ENCODE measurements around the gene ATE1.
"Not testable (repeated sequence)": the region's sequence is repeated elsewhere in the genome, so short reads cannot be mapped to it uniquely, and the experiment has no call there.

The ATE1 gene

DNA sequence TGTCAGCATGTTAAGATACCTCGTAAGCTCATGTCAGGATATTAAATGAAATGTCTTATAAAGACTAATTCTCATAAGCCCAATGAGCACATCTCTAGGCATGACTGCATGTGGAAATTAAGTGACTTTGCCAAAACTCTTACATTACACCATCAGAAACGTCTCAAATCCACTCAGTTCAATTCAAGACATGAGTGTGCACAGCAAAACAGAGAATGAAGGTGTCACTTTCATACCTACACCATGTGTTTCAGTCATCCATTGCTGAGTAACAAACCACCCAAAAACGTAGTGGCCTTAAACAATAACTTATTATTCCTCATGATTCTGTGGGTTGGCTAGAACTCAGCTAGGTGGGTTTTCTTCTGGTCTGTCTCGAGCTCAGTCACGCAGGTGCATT, 99.8 kb downstream of the ATE1 start:
- DNase-seq = no peak

DNA sequence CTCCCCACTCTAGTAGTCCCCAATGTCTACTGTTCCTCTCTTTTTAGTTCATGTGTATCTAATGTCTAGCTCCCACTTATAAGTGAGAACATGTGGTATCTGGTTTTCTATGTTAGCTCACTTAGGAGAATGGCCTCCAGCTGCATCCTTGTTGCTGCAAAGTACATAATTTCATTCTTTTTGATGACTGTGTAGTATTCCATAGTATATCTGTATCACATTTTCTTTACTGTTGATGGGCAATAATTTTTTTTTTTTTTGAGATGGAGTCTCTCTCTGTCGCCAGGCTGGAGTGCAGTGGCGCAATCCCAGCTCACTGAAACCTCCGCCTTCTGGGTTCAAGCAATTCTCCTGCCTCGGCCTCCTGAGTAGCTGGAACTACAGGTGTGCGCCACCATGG, 101.1 kb downstream of the ATE1 start:
- DNase-seq = not testable (repeated sequence)

DNA sequence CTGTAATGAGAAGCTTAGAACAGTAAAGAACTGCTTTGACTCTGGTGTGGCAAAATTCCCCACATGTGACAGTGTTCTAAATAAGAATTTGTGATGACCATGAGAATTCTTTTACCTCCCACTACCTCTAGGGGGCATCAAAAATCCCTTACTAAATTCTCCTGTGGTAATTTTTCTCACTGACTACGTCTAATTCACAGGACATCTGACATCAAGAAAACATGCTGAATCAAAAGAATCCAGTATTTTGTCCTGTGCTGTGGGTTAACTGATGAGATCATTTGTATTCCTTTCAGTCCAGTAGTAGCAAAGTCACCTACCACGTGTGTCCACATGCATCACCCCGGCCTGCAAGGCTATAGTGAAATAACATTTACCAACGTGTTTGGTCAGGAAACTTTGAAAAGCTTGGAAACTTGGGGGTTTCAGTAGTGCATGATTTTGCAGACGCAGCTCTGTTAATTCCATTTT, 103.8 kb downstream of the ATE1 start:
- no peak for DNase-seq

DNA sequence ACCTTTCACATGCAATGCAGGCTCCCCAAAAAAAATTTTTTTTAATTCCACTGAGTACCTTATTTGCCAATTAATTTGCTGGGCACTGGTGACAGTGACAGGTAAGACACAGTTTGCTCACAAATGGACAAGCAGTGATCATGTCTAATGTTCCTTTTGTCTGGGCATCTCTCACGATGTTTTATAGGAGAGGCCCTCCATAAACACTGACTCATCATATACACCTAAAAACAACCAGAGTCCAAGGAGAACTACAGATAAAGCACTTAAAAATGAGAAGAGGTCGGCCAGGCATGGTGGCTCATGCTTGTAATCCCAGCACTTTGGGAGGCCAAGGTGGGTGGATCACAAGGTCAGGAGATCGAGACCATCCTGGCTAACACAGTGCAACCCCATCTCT, 105.1 kb downstream of the ATE1 start:
- DNase-seq = no peak

DNA sequence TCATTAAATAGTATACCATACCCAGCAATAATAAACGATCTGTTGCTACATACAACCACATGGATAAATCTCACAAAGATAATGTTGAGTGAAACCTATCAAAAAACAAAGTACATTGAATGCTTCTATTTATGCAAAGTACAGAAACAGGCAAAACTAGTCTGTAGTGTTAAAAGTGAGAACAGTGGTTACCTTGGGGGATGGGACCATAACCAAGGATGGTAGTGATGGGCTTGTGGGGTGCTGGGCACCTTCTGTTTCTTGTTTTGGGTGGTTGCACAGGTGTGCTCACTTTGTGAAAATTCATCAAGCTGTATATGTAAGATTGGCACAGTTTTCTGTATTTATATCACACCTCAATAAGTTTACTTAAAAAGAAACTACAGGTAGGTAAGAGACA, 105.7 kb downstream of the ATE1 start:
- no peak for DNase-seq

DNA sequence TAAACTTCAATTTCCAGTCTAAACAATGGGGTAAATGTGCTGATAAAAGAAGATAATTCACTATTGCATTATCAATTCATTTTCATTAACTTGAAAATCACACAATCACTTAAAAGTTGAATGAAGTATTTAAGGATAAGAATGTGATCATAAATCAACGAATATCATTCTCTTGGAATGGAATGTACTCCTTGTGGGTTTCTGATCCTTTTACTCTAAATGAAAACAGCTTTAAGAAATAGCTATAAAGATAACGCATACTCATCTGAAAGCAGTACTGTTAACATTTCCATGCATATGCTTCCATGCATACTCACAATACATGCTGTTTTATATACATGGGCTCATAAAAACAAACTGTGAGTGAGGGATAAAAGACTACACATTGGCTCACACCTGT, 108.8 kb downstream of the ATE1 start:
- DNase-seq = no peak

DNA sequence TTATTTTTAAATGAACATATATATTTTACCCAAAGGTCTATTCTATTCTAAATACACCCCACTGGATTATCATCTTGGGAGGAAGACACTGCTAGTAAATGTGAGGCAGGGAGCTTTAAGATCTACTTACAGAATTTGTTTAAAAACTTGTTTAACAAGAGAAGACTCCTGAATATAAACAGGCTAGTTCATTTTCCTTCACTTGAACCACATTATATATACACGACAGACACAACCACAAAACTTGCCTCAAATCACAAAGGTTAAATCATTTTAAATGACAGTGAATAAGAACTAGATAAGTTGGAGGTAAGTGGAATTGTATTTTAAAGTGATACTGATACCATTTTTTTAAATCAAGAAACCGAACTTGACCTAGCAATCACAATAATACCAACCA, 109.2 kb downstream of the ATE1 start:
- no peak for DNase-seq

DNA sequence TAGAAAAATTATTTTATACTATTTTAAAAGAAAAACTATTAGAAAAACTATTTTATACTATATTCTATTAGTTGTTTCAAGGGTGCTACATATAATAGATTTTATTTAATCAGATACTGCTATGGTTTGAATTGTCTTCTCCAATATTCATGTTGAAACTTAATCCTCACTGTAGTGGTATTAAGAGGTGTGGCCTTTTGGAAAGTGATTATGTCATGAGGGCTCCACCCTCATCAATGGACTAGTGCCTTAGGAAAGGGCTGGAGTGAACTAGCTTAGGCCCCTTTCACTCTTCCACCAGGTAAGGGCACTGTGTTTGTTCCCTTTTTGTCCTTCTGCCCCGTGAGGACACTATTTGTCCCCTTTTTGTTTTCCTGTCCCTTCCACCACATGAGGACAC, 111.6 kb downstream of the ATE1 start:
- no peak for DNase-seq

DNA sequence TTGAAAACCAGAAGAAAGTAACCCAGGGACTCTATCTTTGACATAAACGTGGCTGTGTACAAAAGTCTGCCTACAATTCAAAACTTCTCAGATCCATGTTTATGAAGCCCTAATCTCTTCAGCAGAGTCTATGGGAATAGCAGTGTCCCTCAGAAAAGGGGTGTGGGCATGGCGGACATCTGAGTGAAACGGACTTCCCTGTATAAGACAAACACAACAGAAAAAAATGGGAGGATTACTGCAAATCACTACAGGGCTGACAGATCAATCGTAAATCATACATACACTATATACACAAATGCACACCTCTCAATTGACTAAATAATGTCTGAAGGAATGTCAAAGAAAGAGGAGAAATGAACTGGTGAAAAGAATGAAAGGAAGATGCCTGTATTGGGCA, 114.0 kb downstream of the ATE1 start:
- no peak for DNase-seq

DNA sequence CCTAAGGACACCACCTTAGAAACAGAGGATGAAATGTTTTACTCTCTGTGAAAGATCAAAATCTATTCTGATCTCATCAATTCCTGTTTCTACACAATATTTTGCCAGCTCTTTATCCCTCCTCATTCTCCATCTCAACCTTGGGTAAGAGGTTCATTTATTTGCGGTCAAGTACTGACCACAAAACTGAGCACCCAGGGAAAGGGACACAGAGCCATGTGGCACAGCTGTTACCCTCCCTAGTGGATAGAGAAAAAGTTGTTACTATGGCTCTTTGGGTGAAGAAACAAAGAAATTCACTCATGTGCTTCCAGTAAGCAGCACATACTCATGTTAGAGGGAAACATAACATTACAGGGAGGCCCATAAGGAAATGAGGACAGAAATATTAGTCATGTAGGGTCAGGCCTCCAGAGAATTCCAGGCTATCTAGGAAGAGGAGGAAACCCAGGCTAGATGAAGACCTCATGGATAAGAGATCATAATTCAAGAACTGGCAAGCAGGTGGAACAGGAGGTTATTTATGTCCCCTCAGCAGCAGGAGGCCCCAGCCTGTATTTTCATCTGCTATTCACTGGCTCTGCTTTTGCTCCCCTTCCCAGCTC, 114.5 kb downstream of the ATE1 start:
- no peak for DNase-seq

DNA sequence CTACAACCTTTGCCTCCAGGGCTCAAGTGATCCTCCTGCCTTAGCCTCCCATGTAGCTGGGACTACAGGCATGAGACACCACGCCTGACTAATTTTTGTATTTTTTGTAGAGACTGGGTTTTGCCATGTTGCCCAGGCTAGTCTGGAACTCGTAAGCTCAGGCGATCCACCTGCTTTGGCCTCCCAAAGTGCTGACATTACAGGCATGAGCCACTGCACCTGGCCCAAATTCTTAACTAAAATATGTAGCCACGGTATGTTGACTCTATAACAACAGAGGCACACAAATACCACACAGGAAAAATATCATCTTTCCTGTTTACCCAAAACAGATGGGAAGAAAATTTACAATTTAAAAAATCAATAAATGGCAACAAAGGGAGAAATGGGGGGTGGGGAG, 115.8 kb downstream of the ATE1 start:
- DNase-seq = no peak

DNA sequence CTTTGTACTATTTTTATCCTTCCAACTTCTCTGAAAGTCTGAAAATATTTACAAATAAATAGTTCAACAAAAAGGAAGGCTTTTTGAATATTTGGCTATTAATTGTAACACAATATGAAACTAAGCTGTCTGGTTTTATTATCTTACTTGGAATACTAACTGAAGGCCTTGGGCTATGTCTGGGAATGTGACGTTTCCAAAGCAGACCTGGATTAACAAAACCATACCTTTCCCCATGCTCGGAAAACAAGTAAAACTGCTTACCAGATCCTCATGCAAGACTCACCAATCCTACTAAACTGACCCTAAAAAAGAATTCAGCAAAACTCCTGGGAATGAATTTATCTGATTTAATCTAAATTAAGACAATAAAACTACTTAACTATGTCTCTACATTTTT, 116.4 kb downstream of the ATE1 start:
- no peak for DNase-seq

DNA sequence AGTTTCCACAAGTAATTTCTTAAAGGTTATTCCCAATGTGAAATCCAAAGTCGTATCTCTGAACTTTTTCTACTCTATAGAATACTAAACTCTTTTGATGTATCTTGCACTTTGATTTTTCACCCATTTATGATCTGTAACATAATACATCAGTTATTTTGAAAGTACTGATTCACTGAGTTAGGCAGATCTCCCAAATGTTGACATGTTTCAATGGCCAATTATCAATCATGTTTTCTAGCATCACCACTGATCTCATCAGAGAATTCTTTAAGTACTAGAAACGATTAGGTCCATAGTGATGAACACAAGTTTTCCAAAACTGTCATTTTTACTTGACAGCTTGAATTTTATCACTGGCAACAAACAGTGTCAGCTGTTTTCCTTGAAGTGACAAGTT, 119.0 kb downstream of the ATE1 start:
- DNase-seq = no peak

DNA sequence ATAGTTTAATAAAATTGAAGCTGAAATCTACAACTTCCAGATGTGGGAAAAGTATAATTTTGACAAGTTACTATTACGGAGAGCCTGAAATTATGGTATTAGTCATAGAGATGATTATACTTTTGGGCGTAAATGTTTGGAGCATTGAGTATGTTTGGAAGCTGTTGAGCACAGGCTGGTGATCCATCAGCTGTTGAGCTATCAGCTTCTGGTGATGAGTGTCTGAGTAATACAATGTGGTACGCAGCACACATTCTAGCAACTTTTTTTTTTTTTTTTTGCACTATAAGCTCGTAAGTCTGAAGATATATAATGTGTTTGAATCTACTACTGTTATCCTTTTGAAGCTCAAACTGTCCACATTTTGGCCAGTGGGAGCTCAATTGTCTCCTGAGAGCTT, 123.4 kb downstream of the ATE1 start:
- DNase-seq = no peak

DNA sequence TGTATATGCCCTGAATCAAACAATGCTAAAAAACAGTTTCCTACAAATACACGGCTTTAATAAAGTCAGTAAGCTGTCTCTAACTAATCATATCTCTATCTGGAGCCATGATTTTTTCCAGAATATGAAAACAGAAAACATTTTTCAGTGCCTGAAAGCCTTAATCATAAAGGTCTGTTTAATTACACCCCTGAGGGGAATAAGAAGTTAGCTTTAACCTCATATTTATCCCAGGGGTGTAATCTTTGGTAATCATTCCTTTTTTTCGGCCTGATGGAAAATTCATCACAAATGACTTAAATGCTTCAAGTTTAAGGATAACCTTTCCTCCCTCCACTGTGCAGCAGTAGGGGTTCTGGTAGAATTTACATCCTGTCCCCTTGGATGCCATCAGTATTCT, 124.2 kb downstream of the ATE1 start:
- no peak for DNase-seq

DNA sequence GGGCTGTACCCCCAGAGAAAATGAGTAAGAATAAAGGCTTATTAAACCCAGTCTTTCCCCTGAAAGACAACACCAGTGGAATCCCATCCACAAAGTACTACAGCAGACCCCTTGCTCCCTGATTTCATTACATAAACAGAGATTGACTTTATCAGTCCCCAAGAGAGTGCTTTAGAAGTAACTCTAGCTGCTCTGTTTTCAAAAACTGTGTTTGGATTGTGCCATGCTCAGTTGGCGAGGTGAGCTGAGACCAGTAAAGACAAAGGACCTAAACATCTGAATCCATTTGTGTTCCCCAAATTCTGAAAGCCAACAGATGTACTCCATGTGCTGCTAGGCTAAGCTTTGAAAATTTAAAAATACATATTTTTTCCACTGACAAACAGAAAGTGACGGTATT, 127.0 kb downstream of the ATE1 start:
- DNase-seq = no peak

DNA sequence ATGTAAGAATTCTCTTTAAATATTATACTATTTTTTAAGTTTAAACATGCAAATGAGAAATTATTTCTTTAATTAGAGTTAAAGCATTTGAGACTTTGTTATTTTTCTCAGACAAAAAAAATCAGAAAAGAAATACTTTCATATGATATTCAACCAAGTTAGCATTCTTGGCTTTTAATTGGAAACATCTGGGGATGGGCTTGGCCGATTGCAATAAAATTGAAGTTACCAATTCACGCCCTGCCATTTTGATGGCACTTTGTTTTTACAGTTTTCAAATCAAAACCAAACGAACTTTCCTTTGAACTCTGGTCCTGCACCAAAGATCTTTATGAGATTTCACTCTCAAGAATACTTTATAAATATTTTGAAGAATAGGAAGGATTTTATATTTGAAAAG, 127.7 kb downstream of the ATE1 start:
- no peak for DNase-seq

DNA sequence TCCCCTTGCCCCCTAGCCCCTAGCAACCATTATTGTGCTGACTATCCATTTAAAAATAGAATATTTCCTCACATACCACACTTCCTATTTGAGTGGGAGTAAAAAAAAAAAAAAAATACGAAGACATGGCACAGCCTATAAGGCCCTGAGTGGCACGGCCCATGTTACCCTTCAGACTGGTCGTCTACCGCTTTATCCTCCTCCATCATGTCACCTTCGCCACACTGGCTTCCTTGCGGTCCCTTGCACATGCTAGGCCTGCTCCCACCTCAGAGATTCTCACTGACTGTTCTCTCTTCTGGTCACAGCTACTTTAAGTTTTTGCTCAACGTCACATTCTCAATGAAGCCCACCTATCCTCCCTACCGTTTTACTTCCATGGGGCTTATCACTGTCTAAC, 130.3 kb downstream of the ATE1 start:
- no peak for DNase-seq

DNA sequence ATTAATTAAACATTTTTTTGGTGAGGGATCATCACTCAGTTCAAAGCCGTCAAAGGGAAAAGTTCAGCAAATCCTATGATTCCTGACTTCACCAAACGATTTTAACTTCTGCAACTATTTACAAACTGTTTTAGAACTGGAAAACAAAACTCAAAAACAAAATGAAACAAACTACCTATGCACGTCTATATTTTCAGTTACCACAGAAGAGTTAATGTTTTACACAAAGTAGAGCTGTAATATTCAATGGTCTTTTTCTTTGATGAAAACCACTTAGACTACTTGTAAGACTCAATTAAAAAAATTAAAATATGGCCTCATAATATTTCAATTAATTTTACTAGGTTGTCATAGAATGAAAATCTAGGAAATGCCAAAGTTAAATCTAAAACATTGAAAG, 131.5 kb downstream of the ATE1 start:
- no peak for DNase-seq

DNA sequence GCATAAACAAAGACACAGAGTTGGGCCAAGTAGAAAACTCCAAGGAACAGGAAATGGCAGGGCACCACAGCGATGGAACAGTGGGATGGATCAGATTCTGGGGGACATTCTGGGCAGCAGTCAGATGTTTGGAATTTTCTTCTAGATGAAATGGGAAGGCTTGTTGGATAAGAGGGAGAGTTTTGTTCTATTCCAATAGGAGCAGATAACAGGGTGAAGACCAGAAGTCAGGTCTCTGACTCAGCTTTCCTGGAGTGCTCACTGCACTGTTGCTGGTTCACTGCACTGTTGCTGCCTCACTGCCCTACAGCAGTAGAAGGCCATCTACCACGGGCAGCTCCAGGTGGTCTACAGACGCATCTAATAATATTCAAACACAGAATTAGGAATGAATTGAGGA, 135.6 kb downstream of the ATE1 start:
- DNase-seq = no peak

DNA sequence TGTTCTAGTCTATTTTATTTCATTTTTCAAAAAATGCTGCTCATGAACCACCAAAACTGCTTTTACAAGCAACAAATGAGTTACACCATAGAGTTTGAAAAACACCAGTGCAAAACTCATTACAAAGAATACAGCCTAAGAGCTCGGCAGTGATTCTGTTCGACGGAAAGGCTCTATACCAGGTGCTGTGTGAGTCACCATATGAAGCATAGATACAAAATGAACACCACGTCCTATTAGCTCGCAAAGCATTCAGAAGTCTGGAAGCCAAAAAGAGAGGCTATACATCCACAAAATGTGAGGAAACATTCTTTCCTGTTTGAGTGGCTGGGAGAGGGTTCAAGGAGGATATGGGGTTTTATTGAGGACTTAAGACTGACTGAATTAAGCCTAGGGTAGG, 136.1 kb downstream of the ATE1 start:
- DNase-seq = no peak

DNA sequence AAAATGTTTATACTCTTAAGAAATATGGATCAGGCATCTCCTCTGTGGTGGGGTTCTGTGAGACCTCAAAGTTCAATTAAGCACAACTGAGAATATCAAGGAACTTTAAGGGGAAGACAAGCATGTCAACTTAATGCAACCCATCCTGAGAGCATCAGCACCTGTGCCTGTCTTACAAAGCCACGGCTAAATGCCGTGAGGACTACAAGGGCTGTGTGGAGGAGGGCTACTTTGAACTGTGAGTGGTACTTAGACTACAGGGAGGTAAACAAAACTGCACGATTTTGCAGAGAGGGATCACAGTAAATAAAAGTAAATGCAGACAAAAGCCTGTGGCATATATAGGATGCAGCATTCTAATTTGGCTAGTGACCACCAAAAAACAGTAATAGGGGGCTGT, 139.1 kb downstream of the ATE1 start:
- DNase-seq = no peak

DNA sequence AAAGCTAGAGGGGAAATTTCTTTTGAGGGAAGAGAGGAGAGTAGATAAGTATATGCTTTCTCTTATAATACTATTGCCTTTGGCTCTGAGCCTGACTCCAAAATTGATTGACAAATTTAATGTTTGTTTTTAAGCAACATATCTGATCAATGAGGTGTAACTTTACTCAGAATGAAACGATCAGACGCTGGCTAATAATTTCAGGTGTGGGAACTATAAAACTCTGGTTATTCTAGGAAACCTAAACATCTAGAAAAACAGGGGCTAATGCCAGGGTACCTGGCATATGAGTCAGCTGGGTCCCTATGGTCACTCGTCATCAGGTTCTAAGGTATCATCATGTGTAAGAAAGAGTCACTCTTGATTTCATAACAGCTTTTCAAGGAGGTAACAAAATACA, 139.7 kb downstream of the ATE1 start:
- no peak for DNase-seq

DNA sequence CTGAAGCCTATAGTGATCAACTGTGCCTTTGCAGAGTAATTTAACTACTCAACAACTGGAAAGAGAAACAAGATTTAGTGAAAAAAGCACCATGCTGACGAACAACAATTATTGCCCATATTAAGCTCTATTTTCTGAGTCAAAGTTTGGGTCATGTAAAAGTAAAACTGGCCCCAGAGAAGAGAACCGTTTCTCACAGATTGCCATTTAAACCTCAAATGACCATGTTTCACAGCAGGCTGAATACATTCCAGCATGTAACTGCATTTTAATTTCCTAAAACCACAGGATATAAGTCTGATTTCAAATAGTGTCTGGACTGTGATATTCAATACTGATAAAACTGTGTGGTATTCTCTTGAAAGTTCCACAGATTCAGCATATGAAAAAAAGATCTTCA, 140.7 kb downstream of the ATE1 start:
- no peak for DNase-seq

DNA sequence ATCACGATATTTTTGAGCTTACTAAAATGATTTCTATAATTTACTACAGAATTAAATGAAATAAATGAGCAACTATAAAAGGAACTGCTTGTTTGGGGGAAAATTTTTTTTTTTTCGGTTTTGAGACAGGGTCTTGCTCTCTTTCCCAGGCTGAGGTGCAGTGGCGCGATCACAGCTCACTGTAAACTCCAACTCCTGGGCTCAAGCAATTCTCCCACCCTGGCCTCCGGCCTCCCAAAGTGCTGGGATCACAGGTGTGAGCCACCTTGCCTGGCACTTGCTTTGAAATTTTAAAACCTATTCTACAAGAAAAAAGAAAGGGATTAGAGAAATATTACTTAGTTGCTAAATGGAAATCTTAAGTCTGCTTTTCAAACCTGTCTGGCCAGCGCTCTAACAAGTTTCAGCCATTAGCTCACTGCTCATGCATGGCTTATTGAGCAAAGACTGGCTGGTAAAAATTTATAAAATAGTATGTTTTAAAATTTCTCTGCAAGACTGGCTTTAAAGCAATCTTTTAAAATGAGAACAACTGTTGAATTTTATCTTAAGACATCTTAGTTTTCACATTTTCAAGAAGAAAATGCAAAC, 144.0 kb downstream of the ATE1 start:
- DNase-seq = no peak

All from T1000 (cell line).